HepG2 (cell line): ENCODE data around the gene TGM1. TPM values are rescaled to one million over a fixed set of nuclear protein-coding genes. Genes with fewer than 3 reads are reported as not detected.

ENCODE experiments used
- ATAC-seq: fragments of 200-7000 bp; cut with Tn5 transposase; 3 replicates; pipeline ENCODE4 v1.9.1; 2020; ENCODE audit warnings: mild to moderate bottlenecking, moderate library complexity
- BruUV-seq: library from RNA; stranded (reverse); fragments of 400-500 nt; replicated peaks from 2 replicates; lab custom pipeline; 2021; lab: Mats Ljungman, UMichigan
- CTCF ChIA-PET: fragments of 300-600 bp; formaldehyde crosslinking; extraction: SDS; loops from one replicate; lab custom pipeline; 2021; ENCODE audit warnings: low total read pairs, inconsistent platforms, low intra/inter-chr PET ratio; lab: Yijun Ruan, JAX
- POLR2A ChIA-PET: fragments of 350-600 bp; sonication (Branson Sonifier 250); formaldehyde crosslinking; loops from one replicate; lab custom pipeline; 2020; ENCODE audit warnings: antibody characterized with exemption, inconsistent platforms; lab: Yijun Ruan, JAX
- DNase-seq: peaks from one replicate; pipeline ENCODE4 v3.0.0-alpha.2; 2015; ENCODE audit warnings: low spot score
- FAIRE-seq: peaks from 3 replicates; lab custom pipeline; 2011; peaks lifted over from hg19 to GRCh38; lab: Jason Lieb, UNC
- H2AFZ ChIP-seq: one replicate; pipeline ENCODE4 v1.6.1; 2011; ENCODE audit warnings: low read length, inconsistent platforms
- H3K27ac ChIP-seq: fragments of 300-600 bp; 3 replicates; pipeline ENCODE4 v1.8.0; 2011; ENCODE audit warnings: mixed run types, mild to moderate bottlenecking, mixed read lengths, low read length, inconsistent platforms; ENCODE audit not compliant: insufficient read depth; ENCODE audit errors: extremely low read length
- H3K27me3 ChIP-seq, 2 experiments: fragments of 200-600 bp in 1 of 2; 2 replicates in 1 of 2; 3 replicates in 1 of 2; pipeline versions ENCODE4 v1.6.0 to v1.8.0; 2011; ENCODE audit warnings: low read length in 2 of 2, mild to moderate bottlenecking in 2 of 2, moderate library complexity in 2 of 2, inconsistent platforms in 1 of 2; ENCODE audit not compliant: insufficient read depth in 2 of 2, control insufficient read depth in 1 of 2
- H3K36me3 ChIP-seq, 2 experiments: fragments of 200-600 bp in 1 of 2; replicated peaks in 1 of 2; 2 replicates in 1 of 2; 3 replicates in 1 of 2; pipeline versions ENCODE4 v1.5.1 to v1.8.0; 2011; ENCODE audit warnings: low read length in 2 of 2, inconsistent platforms in 1 of 2; ENCODE audit not compliant: insufficient read depth in 2 of 2, control insufficient read depth in 1 of 2
- H3K4me1 ChIP-seq: 2 replicates; pipeline ENCODE4 v1.5.1; 2012; ENCODE audit warnings: low read length, inconsistent platforms; ENCODE audit not compliant: insufficient read depth
- H3K4me2 ChIP-seq: 2 replicates; pipeline ENCODE4 v1.6.0; 2011; ENCODE audit warnings: low read depth, low read length, inconsistent platforms
- H3K4me3 ChIP-seq, 3 experiments: fragments of 200-600 bp in 1 of 3; sonication (generic), shearing (Covaris generic) in 1 of 3; replicated peaks in 1 of 3; 2 replicates each; pipeline ENCODE4 v1.5.1; 2011 to 2016; ENCODE audit warnings: low read length in 3 of 3, inconsistent platforms in 2 of 3, low read depth in 2 of 3, mild to moderate bottlenecking in 2 of 3, control low read depth in 1 of 3, mixed read lengths in 1 of 3; ENCODE audit not compliant: insufficient read depth in 1 of 3
- H3K79me2 ChIP-seq: one replicate; pipeline ENCODE4 v1.6.1; 2011; ENCODE audit warnings: low read length, inconsistent platforms; ENCODE audit not compliant: insufficient read depth
- H3K9ac ChIP-seq: 2 replicates; pipeline ENCODE4 v1.6.0; 2011; ENCODE audit warnings: mild to moderate bottlenecking, low read depth, low read length, inconsistent platforms; ENCODE audit not compliant: insufficient read depth
- H3K9me3 ChIP-seq: 2 replicates; pipeline ENCODE4 v1.5.1; 2012; ENCODE audit warnings: mild to moderate bottlenecking, low read length
- H4K20me1 ChIP-seq: 2 replicates; pipeline ENCODE4 v1.6.0; 2011; ENCODE audit warnings: inconsistent platforms, mild to moderate bottlenecking, low read length, moderate library complexity; ENCODE audit not compliant: insufficient read depth
- CHD2 ChIP-seq: IDR thresholded peaks from 2 replicates; pipeline ENCODE4 v1.6.1; 2011; ENCODE audit warnings: low read depth, low read length, improper control_type of control experiment
- EZH2 ChIP-seq: conservative IDR thresholded peaks from 2 replicates; pipeline ENCODE4 v1.6.1; 2012; ENCODE audit warnings: mild to moderate bottlenecking, low read depth, low read length, moderate library complexity
- MAFG ChIP-seq: sonication (generic); formaldehyde crosslinking; IDR thresholded peaks from 2 replicates; pipeline ENCODE4 v1.5.1; 2020; ENCODE audit warnings: mild to moderate bottlenecking, missing genetic modification reagents
- SALL2 ChIP-seq: sonication (generic); formaldehyde crosslinking; IDR thresholded peaks from 2 replicates; pipeline ENCODE4 v1.8.1; 2023; ENCODE audit warnings: mild to moderate bottlenecking, missing genetic modification reagents, inconsistent platforms
- SYNCRIP ChIP-seq: fragments of 200-400 bp; formaldehyde crosslinking; IDR thresholded peaks from 2 replicates; pipeline ENCODE4 v1.6.1; 2018; ENCODE audit warnings: mild to moderate bottlenecking, low read depth, low read length; ENCODE audit not compliant: insufficient read depth
- ZFP1 ChIP-seq: IDR thresholded peaks from 2 replicates; pipeline ENCODE4 v1.6.1; 2016
- ZMYM3 ChIP-seq: sonication (generic); formaldehyde crosslinking; IDR thresholded peaks from 2 replicates; pipeline ENCODE4 v1.5.1; 2020; ENCODE audit warnings: mild to moderate bottlenecking, missing genetic modification reagents
- ZNF121 ChIP-seq: sonication (generic); formaldehyde crosslinking; IDR thresholded peaks from 2 replicates; pipeline ENCODE4 v1.5.0; 2020; ENCODE audit warnings: mild to moderate bottlenecking, missing genetic modification reagents
- ZNF354B ChIP-seq: sonication (generic); formaldehyde crosslinking; IDR thresholded peaks from 2 replicates; pipeline ENCODE4 v1.8.0; 2022; ENCODE audit warnings: mild to moderate bottlenecking, missing genetic modification reagents
- ZNF615 ChIP-seq: sonication (generic); formaldehyde crosslinking; IDR thresholded peaks from 2 replicates; pipeline ENCODE4 v1.5.0; 2020; ENCODE audit warnings: mild to moderate bottlenecking, missing genetic modification reagents, borderline replicate concordance
- ZNF879 ChIP-seq: sonication (generic); formaldehyde crosslinking; IDR thresholded peaks from 2 replicates; pipeline ENCODE4 v1.8.1; 2023; ENCODE audit warnings: missing genetic modification reagents
- WGBS: methylation state at CpG from one replicate; pipeline ENCODE4 v1.1.6; 2017; ENCODE audit warnings: low lambda C conversion rate; 5-methylcytosine and 5-hydroxymethylcytosine counted together
- in situ Hi-C: cut with HindIII; loops from 2 replicates; pipeline ENCODE4 v1.10.0; 2017; ENCODE audit warnings: low pct_unique_long_range_greater_than_20kb; ENCODE audit not compliant: extremely low pct_ligation_motif_present
- intact Hi-C: fragments of 100-400 bp; cut with micrococcal nuclease; formaldehyde crosslinking; loops from one replicate; pipeline ENCODE4 v1.10.0; 2022; ENCODE audit not compliant: unreplicated experiment
- polyA plus RNA-seq, 8 experiments: library from polyadenylated mRNA; depleted of rRNA in 3 of 8; stranded (reverse) in 7 of 8; unstranded in 1 of 8; fragments of >200 nt; fragmentation: Illumina TruSeq in 4 of 8; extraction: Trizol in 4 of 8; gene quantifications; 2 replicates each; pipeline versions ENCODE4 v1.2.1 to v1.2.3, GENCODE V29; 2011 to 2016; ENCODE audit warnings: low read depth in 4 of 8, missing spikeins in 1 of 8, mixed read lengths in 1 of 8; ENCODE audit not compliant: insufficient read depth in 1 of 8
- total RNA-seq, 5 experiments: library from RNA; depleted of rRNA; stranded (reverse); fragments of >200 nt; fragmentation: Illumina TruSeq; extraction: Trizol; gene quantifications; 2 replicates each; pipeline ENCODE4 v1.2.3, GENCODE V29; 2016; ENCODE audit warnings: low read depth in 1 of 5
- TF ChIP-seq, protein P1 (sequence below): sonication (generic); formaldehyde crosslinking; conservative IDR thresholded peaks from 2 replicates; pipeline ENCODE4 v1.8.0; 2022; ENCODE audit warnings: low read depth, missing genetic modification reagents
- TF ChIP-seq, protein P2 (sequence below): sonication (generic); formaldehyde crosslinking; IDR thresholded peaks from 2 replicates; pipeline ENCODE4 v1.4.0; 2020; ENCODE audit warnings: missing genetic modification reagents, borderline replicate concordance
- TF ChIP-seq, protein P3 (sequence below): IDR thresholded peaks from 2 replicates; pipeline ENCODE4 v1.6.1; 2016; ENCODE audit warnings: low read depth, control low read depth

TGM1 gene
- total and polyA plus RNA-seq, 2 of the 13 experiments (the other 11 are each of a cell fraction or from before 2014, with no cell fraction given): 3.2 to 10.6 TPM

DNA sequence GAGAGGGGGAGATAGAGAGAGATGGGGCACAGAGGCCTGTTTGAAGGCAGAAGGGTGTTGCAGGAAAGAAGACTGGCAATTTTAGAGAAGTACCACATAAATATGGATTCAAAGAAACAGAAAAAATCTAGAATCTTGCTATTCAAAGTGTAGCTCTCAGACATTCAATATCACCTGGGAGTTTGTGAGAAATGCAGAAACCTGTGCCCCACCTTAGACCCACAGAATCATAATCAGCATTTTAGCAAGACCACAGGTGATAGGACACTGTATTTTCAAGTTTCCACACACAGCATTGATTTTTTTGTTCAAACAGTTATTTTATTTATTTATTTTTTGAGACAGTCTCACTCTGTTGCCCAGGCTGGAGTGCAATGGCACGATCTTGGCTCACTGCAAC, 34.1 kb downstream of the TGM1 start:
- Histone ChIP-seq H3K9ac (no peak overlapping the region), H4K20me1 (peaks cover 7% of the 10 kb centered on the region; the same call in 1 of the 2 replicates), H3K4me1 (peaks cover 40% of the 10 kb centered on the region), H3K27ac (no peak overlapping the region), H3K9me3 (no peaks in the 10 kb centered on the region), H3K4me2 (no peak overlapping the region), H2AFZ (no peak overlapping the region), H3K4me3 (no peak overlapping the region), H3K79me2 (peaks cover 76% of the 10 kb centered on the region), H3K36me3 (peaks cover 1 to 15% of the 10 kb centered on the region in 2 experiments; a peak in 2 of 5 replicates), H3K27me3 (peaks cover 0 to 4% of the 10 kb centered on the region in 2 experiments; a peak in 1 of 5 replicates)
- FAIRE-seq (no peak), DNase-seq (no peak), ATAC-seq (no peak)
- BruUV-seq: no TSS peak
- intact Hi-C loops (no loop called here), in situ Hi-C loops (no loop called here)
- WGBS: 90% methylated on average over 1 of the region's 1 CpG
- ChIA-PET CTCF (no interaction called here), POLR2A (interaction anchor here (0.7 to 2.4 kb wide), 8 partner anchors 9 to 740 kb away, joined by 3 to 21 read pairs (median 6); partner anchors contain the start of genes CHMP4A, DHRS1, MDP1 and NOP9)
- TF ChIP-seq, protein P1, sequence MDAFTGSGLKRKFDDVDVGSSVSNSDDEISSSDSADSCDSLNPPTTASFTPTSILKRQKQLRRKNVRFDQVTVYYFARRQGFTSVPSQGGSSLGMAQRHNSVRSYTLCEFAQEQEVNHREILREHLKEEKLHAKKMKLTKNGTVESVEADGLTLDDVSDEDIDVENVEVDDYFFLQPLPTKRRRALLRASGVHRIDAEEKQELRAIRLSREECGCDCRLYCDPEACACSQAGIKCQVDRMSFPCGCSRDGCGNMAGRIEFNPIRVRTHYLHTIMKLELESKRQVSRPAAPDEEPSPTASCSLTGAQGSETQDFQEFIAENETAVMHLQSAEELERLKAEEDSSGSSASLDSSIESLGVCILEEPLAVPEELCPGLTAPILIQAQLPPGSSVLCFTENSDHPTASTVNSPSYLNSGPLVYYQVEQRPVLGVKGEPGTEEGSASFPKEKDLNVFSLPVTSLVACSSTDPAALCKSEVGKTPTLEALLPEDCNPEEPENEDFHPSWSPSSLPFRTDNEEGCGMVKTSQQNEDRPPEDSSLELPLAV (CRISPR knock-in tag): no peak
- TF ChIP-seq CHD2 (no peak), ZNF615 (no peak), ZNF354B (CRISPR knock-in tag) (no peak), ZNF121 (CRISPR knock-in tag) (0 out of 2 replicates have a peak, but pooled peaks have one; percentile 20), MAFG (no peak), SALL2 (CRISPR knock-in tag) (no peak), SYNCRIP (no peak), EZH2 (no peak), ZMYM3 (no peak), ZNF879 (CRISPR knock-in tag) (no peak), ZFP1 (no peak)
- TF ChIP-seq, protein P2, sequence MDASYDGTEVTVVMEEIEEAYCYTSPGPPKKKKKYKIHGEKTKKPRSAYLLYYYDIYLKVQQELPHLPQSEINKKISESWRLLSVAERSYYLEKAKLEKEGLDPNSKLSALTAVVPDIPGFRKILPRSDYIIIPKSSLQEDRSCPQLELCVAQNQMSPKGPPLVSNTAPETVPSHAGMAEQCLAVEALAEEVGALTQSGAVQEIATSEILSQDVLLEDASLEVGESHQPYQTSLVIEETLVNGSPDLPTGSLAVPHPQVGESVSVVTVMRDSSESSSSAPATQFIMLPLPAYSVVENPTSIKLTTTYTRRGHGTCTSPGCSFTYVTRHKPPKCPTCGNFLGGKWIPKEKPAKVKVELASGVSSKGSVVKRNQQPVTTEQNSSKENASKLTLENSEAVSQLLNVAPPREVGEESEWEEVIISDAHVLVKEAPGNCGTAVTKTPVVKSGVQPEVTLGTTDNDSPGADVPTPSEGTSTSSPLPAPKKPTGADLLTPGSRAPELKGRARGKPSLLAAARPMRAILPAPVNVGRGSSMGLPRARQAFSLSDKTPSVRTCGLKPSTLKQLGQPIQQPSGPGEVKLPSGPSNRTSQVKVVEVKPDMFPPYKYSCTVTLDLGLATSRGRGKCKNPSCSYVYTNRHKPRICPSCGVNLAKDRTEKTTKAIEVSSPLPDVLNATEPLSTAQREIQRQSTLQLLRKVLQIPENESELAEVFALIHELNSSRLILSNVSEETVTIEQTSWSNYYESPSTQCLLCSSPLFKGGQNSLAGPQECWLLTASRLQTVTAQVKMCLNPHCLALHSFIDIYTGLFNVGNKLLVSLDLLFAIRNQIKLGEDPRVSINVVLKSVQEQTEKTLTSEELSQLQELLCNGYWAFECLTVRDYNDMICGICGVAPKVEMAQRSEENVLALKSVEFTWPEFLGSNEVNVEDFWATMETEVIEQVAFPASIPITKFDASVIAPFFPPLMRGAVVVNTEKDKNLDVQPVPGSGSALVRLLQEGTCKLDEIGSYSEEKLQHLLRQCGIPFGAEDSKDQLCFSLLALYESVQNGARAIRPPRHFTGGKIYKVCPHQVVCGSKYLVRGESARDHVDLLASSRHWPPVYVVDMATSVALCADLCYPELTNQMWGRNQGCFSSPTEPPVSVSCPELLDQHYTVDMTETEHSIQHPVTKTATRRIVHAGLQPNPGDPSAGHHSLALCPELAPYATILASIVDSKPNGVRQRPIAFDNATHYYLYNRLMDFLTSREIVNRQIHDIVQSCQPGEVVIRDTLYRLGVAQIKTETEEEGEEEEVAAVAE (CRISPR knock-in tag): peak; percentile 81
- TF ChIP-seq, protein P3, sequence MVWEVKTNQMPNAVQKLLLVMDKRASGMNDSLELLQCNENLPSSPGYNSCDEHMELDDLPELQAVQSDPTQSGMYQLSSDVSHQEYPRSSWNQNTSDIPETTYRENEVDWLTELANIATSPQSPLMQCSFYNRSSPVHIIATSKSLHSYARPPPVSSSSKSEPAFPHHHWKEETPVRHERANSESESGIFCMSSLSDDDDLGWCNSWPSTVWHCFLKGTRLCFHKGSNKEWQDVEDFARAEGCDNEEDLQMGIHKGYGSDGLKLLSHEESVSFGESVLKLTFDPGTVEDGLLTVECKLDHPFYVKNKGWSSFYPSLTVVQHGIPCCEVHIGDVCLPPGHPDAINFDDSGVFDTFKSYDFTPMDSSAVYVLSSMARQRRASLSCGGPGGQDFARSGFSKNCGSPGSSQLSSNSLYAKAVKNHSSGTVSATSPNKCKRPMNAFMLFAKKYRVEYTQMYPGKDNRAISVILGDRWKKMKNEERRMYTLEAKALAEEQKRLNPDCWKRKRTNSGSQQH: no peak
